ENCODE data around the gene UCHL5.

- TF ChIP-seq REST (IDR thresholded peaks at IDR 0.05; ENCODE audit: insufficient read depth in 1 of 2, low read depth in 2 of 2, low read length in 2 of 2) (no peak), FOXP2 (optimal IDR thresholded peaks at IDR 0.05; ENCODE audit: borderline replicate concordance, extremely low read depth, extremely low read length, insufficient read depth) (no peak), POLR2AphosphoS5 (IDR thresholded peaks at IDR 0.05; ENCODE audit: low read depth, low read length) (no peak), TAF1 (IDR thresholded peaks at IDR 0.05; ENCODE audit: borderline replicate concordance, insufficient read depth, low read length) (no peak), SIN3A (IDR thresholded peaks at IDR 0.05; ENCODE audit: borderline replicate concordance, insufficient read depth, low read length) (no peak)
Observed at GRCh38 chr1:192998536-192998935, 60.6 kb downstream of the UCHL5 start.

Data from PFSK-1 (cell line).